WTC11 (cell line): ENCODE results near the gene ZCCHC7. TPM values are rescaled to one million over a fixed set of nuclear protein-coding genes. Genes with fewer than 3 reads are reported as not detected.

ENCODE experiments used
- ATAC-seq: fragments of 200-7000 bp; cut with Tn5 transposase; 2 replicates; pipeline ENCODE4 v1.10.0; 2021; ENCODE audit warnings: mild to moderate bottlenecking, moderate library complexity
- CTCF ChIA-PET: fragments of 300-600 bp; sonication (Branson Sonifier 250); formaldehyde crosslinking; loops from one replicate; lab custom pipeline; 2021; ENCODE audit warnings: antibody characterized with exemption; lab: Charles Lee
- POLR2A ChIA-PET: fragments of 350-600 bp; sonication (Branson Sonifier 250); formaldehyde crosslinking; loops from one replicate; lab custom pipeline; 2021; ENCODE audit warnings: antibody characterized with exemption; lab: Charles Lee
- DNase-seq: peaks from one replicate; pipeline ENCODE4 v3.0.0; 2021; ENCODE audit warnings: low spot score
- H3K27ac Mint-ChIP-seq: 2 replicates; pipeline ENCODE4 v1.8.0; 2021; ENCODE audit warnings: mixed read lengths
- H3K27me3 Mint-ChIP-seq: 2 replicates; pipeline ENCODE4 v1.8.0; 2021; ENCODE audit warnings: low read depth, mild to moderate bottlenecking, moderate library complexity, mixed read lengths
- H3K36me3 Mint-ChIP-seq: 2 replicates; pipeline ENCODE4 v1.8.0; 2021; ENCODE audit warnings: mixed read lengths
- H3K4me1 Mint-ChIP-seq: 2 replicates; pipeline ENCODE4 v1.8.0; 2022; ENCODE audit warnings: mixed read lengths
- H3K4me3 Mint-ChIP-seq: 2 replicates; pipeline ENCODE4 v1.8.0; 2021; ENCODE audit warnings: mild to moderate bottlenecking, moderate library complexity, mixed read lengths
- H3K9me3 Mint-ChIP-seq: 2 replicates; pipeline ENCODE4 v1.8.0; 2021; ENCODE audit warnings: mixed read lengths
- ELF4 ChIP-seq: sonication (generic); formaldehyde crosslinking; IDR thresholded peaks from 2 replicates; pipeline ENCODE4 v1.8.1; 2022; ENCODE audit warnings: low read depth, mild to moderate bottlenecking, moderate library complexity, missing genetic modification reagents
- ESRRA ChIP-seq: sonication (generic); formaldehyde crosslinking; IDR thresholded peaks from 2 replicates; pipeline ENCODE4 v1.8.1; 2022; ENCODE audit warnings: mild to moderate bottlenecking, missing genetic modification reagents, borderline replicate concordance
- FOXJ3 ChIP-seq: sonication (generic); formaldehyde crosslinking; IDR thresholded peaks from 2 replicates; pipeline ENCODE4 v1.9.0; 2021; ENCODE audit warnings: missing genetic modification reagents, mild to moderate bottlenecking, borderline replicate concordance
- HMGA2 ChIP-seq: fragments of 250-450 bp; sonication (Bioruptor Pico); IDR thresholded peaks from 2 replicates; pipeline ENCODE4 v1.4.0; 2021; ENCODE audit warnings: mild to moderate bottlenecking, moderate library complexity
- MXD4 ChIP-seq: fragments of 250-450 bp; sonication (Bioruptor Pico); IDR thresholded peaks from 2 replicates; pipeline ENCODE4 v1.8.0; 2021; ENCODE audit warnings: mild to moderate bottlenecking, moderate library complexity, borderline replicate concordance
- NR2C2 ChIP-seq: sonication (generic); formaldehyde crosslinking; IDR thresholded peaks from 2 replicates; pipeline ENCODE4 v1.8.0; 2022; ENCODE audit warnings: mild to moderate bottlenecking, missing genetic modification reagents
- SMAD4 ChIP-seq: sonication (generic); formaldehyde crosslinking; IDR thresholded peaks from 2 replicates; pipeline ENCODE4 v1.8.0; 2022; ENCODE audit warnings: mild to moderate bottlenecking, missing genetic modification reagents
- SOX15 ChIP-seq: fragments of 250-450 bp; sonication (Bioruptor Pico); IDR thresholded peaks from 2 replicates; pipeline ENCODE4 v1.9.0; 2021; ENCODE audit warnings: mild to moderate bottlenecking
- SP1 ChIP-seq: sonication (generic); formaldehyde crosslinking; conservative IDR thresholded peaks from 2 replicates; pipeline ENCODE4 v1.8.1; 2022; ENCODE audit warnings: missing genetic modification reagents
- TCF7 ChIP-seq: sonication (generic); formaldehyde crosslinking; IDR thresholded peaks from 2 replicates; pipeline ENCODE4 v1.8.0; 2022; ENCODE audit warnings: mild to moderate bottlenecking, low read depth, missing genetic modification reagents, moderate library complexity
- TEAD1 ChIP-seq: sonication (generic); formaldehyde crosslinking; IDR thresholded peaks from 2 replicates; pipeline ENCODE4 v1.8.0; 2022; ENCODE audit warnings: mild to moderate bottlenecking, missing genetic modification reagents
- ZNF138 ChIP-seq: sonication (generic); formaldehyde crosslinking; conservative IDR thresholded peaks from 2 replicates; pipeline ENCODE4 v1.8.1; 2022; ENCODE audit warnings: mild to moderate bottlenecking, moderate library complexity, missing genetic modification reagents
- ZNF263 ChIP-seq: sonication (generic); formaldehyde crosslinking; IDR thresholded peaks from 2 replicates; pipeline ENCODE4 v1.8.1; 2022; ENCODE audit warnings: low read depth, mild to moderate bottlenecking, moderate library complexity, missing genetic modification reagents
- ZNF423 ChIP-seq: fragments of 250-450 bp; sonication (Bioruptor Pico); IDR thresholded peaks from 2 replicates; pipeline ENCODE4 v2.1.2; 2022; ENCODE audit warnings: mild to moderate bottlenecking, moderate library complexity
- total RNA-seq: library from RNA; stranded (reverse); gene quantifications from 3 replicates; pipeline ENCODE4 v1.2.3, GENCODE V29; 2021
- TF ChIP-seq, protein P1 (sequence below): sonication (generic); formaldehyde crosslinking; IDR thresholded peaks from 2 replicates; pipeline ENCODE4 v1.8.1; 2022; ENCODE audit warnings: low read depth, missing genetic modification reagents, borderline replicate concordance
- TF ChIP-seq, protein P2 (sequence below): sonication (generic); formaldehyde crosslinking; IDR thresholded peaks from 2 replicates; pipeline ENCODE4 v1.8.1; 2023; ENCODE audit warnings: mild to moderate bottlenecking, missing genetic modification reagents, moderate library complexity
- TF ChIP-seq, protein P3 (sequence below): sonication (generic); formaldehyde crosslinking; IDR thresholded peaks from 2 replicates; pipeline ENCODE4 v1.8.0; 2022; ENCODE audit warnings: missing genetic modification reagents
- TF ChIP-seq, protein P4 (sequence below): fragments of 250-450 bp; sonication (Bioruptor Pico); conservative IDR thresholded peaks from 2 replicates; pipeline ENCODE4 v1.9.0; 2021; ENCODE audit warnings: mild to moderate bottlenecking
- TF ChIP-seq, protein P5 (sequence below): sonication (generic); formaldehyde crosslinking; IDR thresholded peaks from 2 replicates; pipeline ENCODE4 v1.8.0; 2022; ENCODE audit warnings: mild to moderate bottlenecking, missing genetic modification reagents
- TF ChIP-seq, protein P6 (sequence below): fragments of 250-450 bp; sonication (Bioruptor Pico); IDR thresholded peaks from 2 replicates; pipeline ENCODE4 v1.9.0; 2021; ENCODE audit warnings: mild to moderate bottlenecking

Gene ZCCHC7
- total RNA-seq, 1 experiment from 2014 or later, result 30.1 TPM

DNA sequence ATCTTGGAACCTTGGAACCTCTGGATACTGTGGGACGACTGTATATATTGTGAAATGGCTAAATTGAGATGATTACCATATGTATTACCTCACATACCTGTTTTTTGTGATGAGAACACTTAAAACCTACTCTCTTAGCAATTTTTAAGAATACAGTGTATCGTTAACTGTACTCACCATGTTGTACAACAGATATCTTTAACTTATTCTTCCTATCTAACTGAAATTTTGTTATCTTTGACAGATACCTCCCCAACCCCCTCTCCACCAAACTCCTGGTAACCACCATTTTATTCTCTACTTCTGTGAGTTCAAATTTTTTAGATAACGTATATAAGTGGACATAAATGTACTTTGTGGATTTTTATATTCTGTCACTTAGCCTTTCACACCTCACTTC, 126.5 kb downstream of the ZCCHC7 start (continued):
- TF ChIP-seq FOXJ3 (CRISPR knock-in tag) (no peak), TCF7 (CRISPR knock-in tag) (no peak), ZNF263 (CRISPR knock-in tag) (no peak)

DNA sequence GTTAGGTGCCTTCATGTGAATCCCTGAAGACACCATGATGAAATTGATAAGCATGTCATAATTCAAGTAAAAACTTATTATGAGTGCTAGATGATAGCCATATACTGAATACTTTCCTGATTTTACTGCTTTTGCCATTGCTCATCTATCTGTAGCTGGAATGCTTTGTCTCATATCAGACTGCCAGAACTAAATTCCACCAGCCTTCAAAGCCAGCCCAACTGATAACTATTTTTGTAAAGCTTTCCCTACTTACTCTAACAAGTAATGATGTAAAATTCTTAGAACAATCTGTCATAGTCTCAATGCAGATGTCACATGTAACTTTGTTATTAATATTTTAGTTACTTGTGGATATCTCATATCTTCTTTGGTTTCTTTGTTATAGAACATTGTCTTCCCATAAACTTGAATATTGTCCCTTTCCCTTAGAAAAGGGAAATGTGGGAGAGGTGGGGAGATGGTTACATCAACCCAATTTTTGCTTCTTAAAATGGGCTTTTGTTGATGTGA, 128.3 kb downstream of the ZCCHC7 start:
- no peak overlapping the region for H3K4me3 Mint-ChIP-seq
- H3K4me1 Mint-ChIP-seq, result peaks cover 70% of the 10 kb centered on the region
- peaks cover 10% of the 10 kb centered on the region for H3K36me3 Mint-ChIP-seq
- DNase-seq, result no peak
- peaks cover 5% of the 10 kb centered on the region for H3K9me3 Mint-ChIP-seq
- TF ChIP-seq ESRRA (no peak), SOX15 (CRISPR knock-in tag) (no peak), MXD4 (no peak), ZNF423 (CRISPR knock-in tag) (no peak), TEAD1 (no peak), ELF4 (CRISPR knock-in tag) (no peak), HMGA2 (CRISPR knock-in tag) (no peak), NR2C2 (no peak), SP1 (no peak), ZNF138 (no peak), SMAD4 (CRISPR knock-in tag) (no peak)
- TF ChIP-seq, protein P1, sequence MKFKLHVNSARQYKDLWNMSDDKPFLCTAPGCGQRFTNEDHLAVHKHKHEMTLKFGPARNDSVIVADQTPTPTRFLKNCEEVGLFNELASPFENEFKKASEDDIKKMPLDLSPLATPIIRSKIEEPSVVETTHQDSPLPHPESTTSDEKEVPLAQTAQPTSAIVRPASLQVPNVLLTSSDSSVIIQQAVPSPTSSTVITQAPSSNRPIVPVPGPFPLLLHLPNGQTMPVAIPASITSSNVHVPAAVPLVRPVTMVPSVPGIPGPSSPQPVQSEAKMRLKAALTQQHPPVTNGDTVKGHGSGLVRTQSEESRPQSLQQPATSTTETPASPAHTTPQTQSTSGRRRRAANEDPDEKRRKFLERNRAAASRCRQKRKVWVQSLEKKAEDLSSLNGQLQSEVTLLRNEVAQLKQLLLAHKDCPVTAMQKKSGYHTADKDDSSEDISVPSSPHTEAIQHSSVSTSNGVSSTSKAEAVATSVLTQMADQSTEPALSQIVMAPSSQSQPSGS, result no peak
- TF ChIP-seq, protein P2, sequence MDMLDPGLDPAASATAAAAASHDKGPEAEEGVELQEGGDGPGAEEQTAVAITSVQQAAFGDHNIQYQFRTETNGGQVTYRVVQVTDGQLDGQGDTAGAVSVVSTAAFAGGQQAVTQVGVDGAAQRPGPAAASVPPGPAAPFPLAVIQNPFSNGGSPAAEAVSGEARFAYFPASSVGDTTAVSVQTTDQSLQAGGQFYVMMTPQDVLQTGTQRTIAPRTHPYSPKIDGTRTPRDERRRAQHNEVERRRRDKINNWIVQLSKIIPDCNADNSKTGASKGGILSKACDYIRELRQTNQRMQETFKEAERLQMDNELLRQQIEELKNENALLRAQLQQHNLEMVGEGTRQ (CRISPR knock-in tag), result no peak
- TF ChIP-seq, protein P3, sequence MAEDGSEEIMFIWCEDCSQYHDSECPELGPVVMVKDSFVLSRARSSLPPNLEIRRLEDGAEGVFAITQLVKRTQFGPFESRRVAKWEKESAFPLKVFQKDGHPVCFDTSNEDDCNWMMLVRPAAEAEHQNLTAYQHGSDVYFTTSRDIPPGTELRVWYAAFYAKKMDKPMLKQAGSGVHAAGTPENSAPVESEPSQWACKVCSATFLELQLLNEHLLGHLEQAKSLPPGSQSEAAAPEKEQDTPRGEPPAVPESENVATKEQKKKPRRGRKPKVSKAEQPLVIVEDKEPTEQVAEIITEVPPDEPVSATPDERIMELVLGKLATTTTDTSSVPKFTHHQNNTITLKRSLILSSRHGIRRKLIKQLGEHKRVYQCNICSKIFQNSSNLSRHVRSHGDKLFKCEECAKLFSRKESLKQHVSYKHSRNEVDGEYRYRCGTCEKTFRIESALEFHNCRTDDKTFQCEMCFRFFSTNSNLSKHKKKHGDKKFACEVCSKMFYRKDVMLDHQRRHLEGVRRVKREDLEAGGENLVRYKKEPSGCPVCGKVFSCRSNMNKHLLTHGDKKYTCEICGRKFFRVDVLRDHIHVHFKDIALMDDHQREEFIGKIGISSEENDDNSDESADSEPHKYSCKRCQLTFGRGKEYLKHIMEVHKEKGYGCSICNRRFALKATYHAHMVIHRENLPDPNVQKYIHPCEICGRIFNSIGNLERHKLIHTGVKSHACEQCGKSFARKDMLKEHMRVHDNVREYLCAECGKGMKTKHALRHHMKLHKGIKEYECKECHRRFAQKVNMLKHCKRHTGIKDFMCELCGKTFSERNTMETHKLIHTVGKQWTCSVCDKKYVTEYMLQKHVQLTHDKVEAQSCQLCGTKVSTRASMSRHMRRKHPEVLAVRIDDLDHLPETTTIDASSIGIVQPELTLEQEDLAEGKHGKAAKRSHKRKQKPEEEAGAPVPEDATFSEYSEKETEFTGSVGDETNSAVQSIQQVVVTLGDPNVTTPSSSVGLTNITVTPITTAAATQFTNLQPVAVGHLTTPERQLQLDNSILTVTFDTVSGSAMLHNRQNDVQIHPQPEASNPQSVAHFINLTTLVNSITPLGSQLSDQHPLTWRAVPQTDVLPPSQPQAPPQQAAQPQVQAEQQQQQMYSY (CRISPR knock-in tag), result no peak
- TF ChIP-seq, protein P4, sequence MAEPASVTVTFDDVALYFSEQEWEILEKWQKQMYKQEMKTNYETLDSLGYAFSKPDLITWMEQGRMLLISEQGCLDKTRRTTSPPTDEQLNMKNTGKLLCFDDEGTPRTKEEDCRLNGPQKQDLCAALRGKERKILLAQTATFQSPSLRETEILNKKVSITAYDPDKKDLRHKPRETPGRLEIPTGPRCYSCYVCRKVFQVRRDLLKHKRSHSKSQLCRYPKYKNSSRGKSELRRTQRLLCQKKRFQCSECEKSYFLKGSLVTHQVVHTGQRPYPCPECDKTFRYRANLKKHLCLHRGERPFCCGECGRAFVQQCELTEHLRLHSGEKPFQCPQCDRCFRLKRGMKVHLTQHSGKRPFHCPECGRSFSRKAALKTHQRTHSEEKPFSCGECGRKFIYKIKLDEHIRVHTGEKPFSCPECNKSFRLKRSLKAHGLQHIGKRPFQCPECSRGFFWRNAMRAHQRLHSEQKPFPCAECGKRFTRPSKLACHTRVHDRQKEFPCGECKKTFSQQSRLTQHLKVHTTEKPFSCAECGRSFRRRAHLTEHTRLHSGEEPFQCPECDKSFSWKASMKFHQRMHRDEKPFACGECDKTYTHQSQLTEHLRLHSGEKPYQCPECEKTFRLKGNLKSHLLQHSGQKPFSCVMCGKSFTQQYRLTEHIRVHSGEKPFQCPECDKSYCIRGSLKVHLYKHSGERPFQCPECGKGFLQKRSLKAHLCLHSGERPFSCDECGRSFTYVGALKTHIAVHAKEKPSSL (CRISPR knock-in tag), result no peak
- TF ChIP-seq, protein P5, sequence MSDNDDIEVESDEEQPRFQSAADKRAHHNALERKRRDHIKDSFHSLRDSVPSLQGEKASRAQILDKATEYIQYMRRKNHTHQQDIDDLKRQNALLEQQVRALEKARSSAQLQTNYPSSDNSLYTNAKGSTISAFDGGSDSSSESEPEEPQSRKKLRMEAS (CRISPR knock-in tag), result no peak
- TF ChIP-seq, protein P6, sequence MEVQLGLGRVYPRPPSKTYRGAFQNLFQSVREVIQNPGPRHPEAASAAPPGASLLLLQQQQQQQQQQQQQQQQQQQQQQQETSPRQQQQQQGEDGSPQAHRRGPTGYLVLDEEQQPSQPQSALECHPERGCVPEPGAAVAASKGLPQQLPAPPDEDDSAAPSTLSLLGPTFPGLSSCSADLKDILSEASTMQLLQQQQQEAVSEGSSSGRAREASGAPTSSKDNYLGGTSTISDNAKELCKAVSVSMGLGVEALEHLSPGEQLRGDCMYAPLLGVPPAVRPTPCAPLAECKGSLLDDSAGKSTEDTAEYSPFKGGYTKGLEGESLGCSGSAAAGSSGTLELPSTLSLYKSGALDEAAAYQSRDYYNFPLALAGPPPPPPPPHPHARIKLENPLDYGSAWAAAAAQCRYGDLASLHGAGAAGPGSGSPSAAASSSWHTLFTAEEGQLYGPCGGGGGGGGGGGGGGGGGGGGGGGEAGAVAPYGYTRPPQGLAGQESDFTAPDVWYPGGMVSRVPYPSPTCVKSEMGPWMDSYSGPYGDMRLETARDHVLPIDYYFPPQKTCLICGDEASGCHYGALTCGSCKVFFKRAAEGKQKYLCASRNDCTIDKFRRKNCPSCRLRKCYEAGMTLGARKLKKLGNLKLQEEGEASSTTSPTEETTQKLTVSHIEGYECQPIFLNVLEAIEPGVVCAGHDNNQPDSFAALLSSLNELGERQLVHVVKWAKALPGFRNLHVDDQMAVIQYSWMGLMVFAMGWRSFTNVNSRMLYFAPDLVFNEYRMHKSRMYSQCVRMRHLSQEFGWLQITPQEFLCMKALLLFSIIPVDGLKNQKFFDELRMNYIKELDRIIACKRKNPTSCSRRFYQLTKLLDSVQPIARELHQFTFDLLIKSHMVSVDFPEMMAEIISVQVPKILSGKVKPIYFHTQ (CRISPR knock-in tag), result no peak
- TF ChIP-seq, all 79 proteins: peak for 0
- Mint-ChIP-seq H3K27ac (peak overlapping the region; percentile 32; the same call in 1 of the 2 replicates), H3K27me3 (no peaks in the 10 kb centered on the region)
- ATAC-seq, result no peak
- CTCF ChIA-PET, result no interaction called here
- POLR2A ChIA-PET, result no interaction called here
